Liver (tissue), 3 donors: ENCODE data around the gene HERC6.

Source experiments
- CTCF ChIP-seq: fragments of 150-350 bp; IDR thresholded peaks from 2 replicates; pipeline ENCODE4 v1.5.1; 2017; ENCODE audit warnings: improper control_type of control experiment, low read depth, low read length; ENCODE audit not compliant: missing input control
- FOXA2 ChIP-seq: IDR thresholded peaks from 2 replicates; pipeline ENCODE4 v1.6.1; 2016; ENCODE audit warnings: antibody characterized with exemption
- GABPA ChIP-seq, 2 donors: IDR thresholded peaks in 1 of 2; conservative IDR thresholded peaks in 1 of 2; 2 replicates each; pipeline ENCODE4 v1.6.1; 2016; ENCODE audit warnings: antibody characterized with exemption in 2 of 2, mild to moderate bottlenecking in 1 of 2, moderate library complexity in 1 of 2
- HNF4G ChIP-seq: IDR thresholded peaks from 2 replicates; pipeline ENCODE4 v1.6.1; 2016; ENCODE audit warnings: antibody characterized with exemption
- JUND ChIP-seq, 2 donors: IDR thresholded peaks; 2 replicates each; pipeline ENCODE4 v1.6.1; 2016; ENCODE audit warnings: antibody characterized with exemption in 2 of 2
- NR2F2 ChIP-seq: IDR thresholded peaks from 2 replicates; pipeline ENCODE4 v1.6.1; 2016; ENCODE audit warnings: antibody characterized with exemption
- RAD21 ChIP-seq, 2 donors: IDR thresholded peaks; 2 replicates each; pipeline ENCODE4 v1.6.1; 2016; ENCODE audit warnings: antibody characterized with exemption in 2 of 2, mild to moderate bottlenecking in 2 of 2
- REST ChIP-seq: IDR thresholded peaks from 2 replicates; pipeline ENCODE4 v1.6.1; 2016; ENCODE audit warnings: antibody characterized with exemption, mild to moderate bottlenecking
- RXRA ChIP-seq, 2 donors: IDR thresholded peaks; 2 replicates each; pipeline ENCODE4 v1.6.1; 2017 to 2018; ENCODE audit warnings: antibody characterized with exemption in 2 of 2, mild to moderate bottlenecking in 1 of 2
- SP1 ChIP-seq: IDR thresholded peaks from 2 replicates; pipeline ENCODE4 v1.6.1; 2018; ENCODE audit warnings: antibody characterized with exemption, mild to moderate bottlenecking
- TAF1 ChIP-seq: conservative IDR thresholded peaks from 2 replicates; pipeline ENCODE4 v1.6.1; 2016; ENCODE audit warnings: antibody characterized with exemption, mild to moderate bottlenecking
- YY1 ChIP-seq: IDR thresholded peaks from 2 replicates; pipeline ENCODE4 v1.6.1; 2016; ENCODE audit warnings: antibody characterized with exemption, mild to moderate bottlenecking
- ZBTB33 ChIP-seq: IDR thresholded peaks from 2 replicates; pipeline ENCODE4 v1.6.1; 2016; ENCODE audit warnings: antibody characterized with exemption
- donor health status: healthy.
- donor health status: healthy.

- TF ChIP-seq FOXA2 (no peak), RAD21 (IDR thresholded peaks at IDR 0.05) (no peak), YY1 (no peak), CTCF (no peak), GABPA (IDR thresholded peaks at IDR 0.05 in 1 of 2, conservative IDR thresholded peaks at IDR 0.05 in 1 of 2) (no peak), JUND (IDR thresholded peaks at IDR 0.05) (no peak), RXRA (IDR thresholded peaks at IDR 0.05) (no peak), REST (no peak), SP1 (no peak), HNF4G (no peak), NR2F2 (no peak), TAF1 (no peak), ZBTB33 (no peak)
Measured at GRCh38 chr4:88422403-88422802, 43.8 kb downstream of the HERC6 start.
